CD14-positive monocyte (primary cell): Measurements from ENCODE around the gene GRK4. TPM values are rescaled to one million over a fixed set of nuclear protein-coding genes. Genes with fewer than 3 reads are reported as not detected.

Source experiments
- DNase-seq, 3 donors: peaks; one replicate each; pipeline ENCODE4 v3.0.0-alpha.2; 2011 to 2022
- H2AFZ ChIP-seq: 2 replicates; pipeline ENCODE4 v1.6.0; 2012; ENCODE audit warnings: mild to moderate bottlenecking, low read depth, low read length, inconsistent platforms; ENCODE audit not compliant: insufficient read depth, poor library complexity, severe bottlenecking
- H3K27ac ChIP-seq, 2 donors: 1 replicate in 1 of 2; 2 replicates in 1 of 2; pipeline ENCODE4 v1.5.1; 2012 to 2013; ENCODE audit warnings: low read length in 2 of 2, control low read depth in 1 of 2, inconsistent platforms in 1 of 2, low read depth in 1 of 2, mild to moderate bottlenecking in 1 of 2
- H3K27me3 ChIP-seq, 2 donors: one replicate each; pipeline versions ENCODE4 v1.6.0 to v1.6.1; 2011 to 2013; ENCODE audit warnings: low read length in 2 of 2; ENCODE audit not compliant: control insufficient read depth in 2 of 2, insufficient read depth in 2 of 2
- H3K36me3 ChIP-seq, 2 donors: replicated peaks in 1 of 2; 1 replicate in 1 of 2; 2 replicates in 1 of 2; pipeline versions ENCODE4 v1.5.1 to v1.6.1; 2012 to 2013; ENCODE audit warnings: low read length in 2 of 2, control low read depth in 1 of 2, inconsistent platforms in 1 of 2, mild to moderate bottlenecking in 1 of 2; ENCODE audit not compliant: insufficient read depth in 2 of 2, control insufficient read depth in 1 of 2
- H3K4me1 ChIP-seq, 2 donors: 1 replicate in 1 of 2; 2 replicates in 1 of 2; pipeline versions ENCODE4 v1.5.1 to v1.6.1; 2012 to 2013; ENCODE audit warnings: low read length in 2 of 2, control low read depth in 1 of 2, inconsistent platforms in 1 of 2, mild to moderate bottlenecking in 1 of 2, moderate library complexity in 1 of 2; ENCODE audit not compliant: insufficient read depth in 2 of 2, control insufficient read depth in 1 of 2
- H3K4me2 ChIP-seq: replicated peaks from 2 replicates; pipeline ENCODE3; 2012; ENCODE audit warnings: low read length, moderate library complexity, mild to moderate bottlenecking; ENCODE audit not compliant: poor library complexity, severe bottlenecking; ENCODE audit errors: extremely low read depth
- H3K4me3 ChIP-seq, 3 experiments: fragments of 200-600 bp in 1 of 3; sonication (generic) in 1 of 3; replicated peaks in 1 of 3; 1 replicate in 2 of 3; 2 replicates in 1 of 3; pipeline ENCODE4 v1.5.1; 2011 to 2013; ENCODE audit warnings: low read length in 3 of 3, mild to moderate bottlenecking in 3 of 3, control low read depth in 2 of 3, low read depth in 2 of 3, inconsistent platforms in 1 of 3, moderate library complexity in 1 of 3
- H3K79me2 ChIP-seq: 2 replicates; pipeline ENCODE4 v1.6.0; 2012; ENCODE audit warnings: mild to moderate bottlenecking, control low read depth, inconsistent platforms, low read length, moderate library complexity; ENCODE audit not compliant: insufficient read depth
- H3K9ac ChIP-seq: 2 replicates; pipeline ENCODE4 v1.6.0; 2017; ENCODE audit warnings: low read length, mild to moderate bottlenecking; ENCODE audit not compliant: insufficient read depth, poor library complexity, severe bottlenecking
- H3K9me3 ChIP-seq, 2 donors: replicated peaks in 1 of 2; 1 replicate in 1 of 2; 2 replicates in 1 of 2; pipeline versions ENCODE4 v1.5.1 to v1.6.1; 2012 to 2013; ENCODE audit warnings: low read length in 2 of 2, control low read depth in 1 of 2; ENCODE audit not compliant: control insufficient read depth in 1 of 2, insufficient read depth in 1 of 2
- H4K20me1 ChIP-seq: 2 replicates; pipeline ENCODE4 v1.6.0; 2012; ENCODE audit warnings: mild to moderate bottlenecking, low read length, control low read depth, moderate library complexity; ENCODE audit not compliant: insufficient read depth
- H3K27ac Mint-ChIP-seq, 7 donors: one replicate each; pipeline ENCODE4 v1.8.0; 2020; ENCODE audit warnings: mild to moderate bottlenecking in 7 of 7, mixed read lengths in 7 of 7, moderate library complexity in 6 of 7, inconsistent platforms in 2 of 7
- H3K27me3 Mint-ChIP-seq, 3 donors: one replicate each; pipeline ENCODE4 v1.8.0; 2021 to 2022; ENCODE audit warnings: low read depth in 3 of 3, mild to moderate bottlenecking in 3 of 3, mixed read lengths in 3 of 3, moderate library complexity in 3 of 3, inconsistent platforms in 1 of 3
- H3K36me3 Mint-ChIP-seq, 2 donors: one replicate each; pipeline ENCODE4 v1.8.0; 2020; ENCODE audit warnings: mixed read lengths in 2 of 2, inconsistent platforms in 1 of 2, mild to moderate bottlenecking in 1 of 2
- H3K4me1 Mint-ChIP-seq: one replicate; pipeline ENCODE4 v1.8.0; 2020; ENCODE audit warnings: mild to moderate bottlenecking, mixed read lengths
- H3K4me3 Mint-ChIP-seq, 2 donors: one replicate each; pipeline ENCODE4 v1.8.0; 2020; ENCODE audit warnings: mild to moderate bottlenecking in 2 of 2, mixed read lengths in 2 of 2, moderate library complexity in 1 of 2
- H3K9me3 Mint-ChIP-seq, 7 donors: one replicate each; pipeline ENCODE4 v1.8.0; 2020 to 2022; ENCODE audit warnings: mixed read lengths in 7 of 7, mild to moderate bottlenecking in 6 of 7, moderate library complexity in 6 of 7, inconsistent platforms in 2 of 7
- CTCF ChIP-seq: fragments of 200-600 bp; IDR thresholded peaks from one replicate; pipeline ENCODE4 v1.8.0; 2022; ENCODE audit warnings: antibody characterized with exemption, mild to moderate bottlenecking
- WGBS: methylation state at CpG from one replicate; pipeline ENCODE4 v1.1.5; 2013; ENCODE audit warnings: missing lambda C conversion rate; ENCODE audit not compliant: insufficient coverage; 5-methylcytosine and 5-hydroxymethylcytosine counted together
- intact Hi-C, 2 donors: fragments of 100-400 bp; cut with micrococcal nuclease; formaldehyde crosslinking; loops; one replicate each; pipeline versions ENCODE4 v1.15.0 to v1.15.1; 2023
- polyA plus RNA-seq, 3 donors: library from polyadenylated mRNA; depleted of rRNA in 1 of 3; unstranded in 2 of 3; stranded (reverse) in 1 of 3; fragments of 300-500 nt in 2 of 3; fragments of >200 nt in 1 of 3; fragmentation: Illumina TruSeq in 2 of 3; gene quantifications; 1 replicate in 2 of 3; 2 replicates in 1 of 3; pipeline ENCODE4 v1.2.3, GENCODE V29; 2012 to 2021

The GRK4 gene
- polyA plus RNA-seq, 3 donors: 1.1 to 1.2 (median 1.2) TPM

GRCh38 chr4:3017504-3017903, 54.1 kb downstream of the GRK4 start:
- DNase-seq: no peak
- intact Hi-C loops: no loop called here
- no peak overlapping the region for H3K27ac Mint-ChIP-seq

GRCh38 chr4:3019145-3019846, 55.9 kb downstream of the GRK4 start:
- H3K4me2 ChIP-seq: no peak overlapping the region
- TF ChIP-seq CTCF: no peak
- H3K4me1 Mint-ChIP-seq: no peaks in the 10 kb centered on the region
- no peaks in the 10 kb centered on the region for H4K20me1 ChIP-seq
- no peaks in the 10 kb centered on the region for H3K36me3 ChIP-seq
- peaks cover 1 to 5% (median 4%) of the 10 kb centered on the region in 3 donors for H3K27me3 Mint-ChIP-seq
- 99% methylated on average over 7 of the region's 13 CpGs for WGBS
- peaks cover 8 to 14% (median 9%) of the 10 kb centered on the region in 7 donors for H3K9me3 Mint-ChIP-seq
- H3K27ac ChIP-seq: no peak overlapping the region
- intact Hi-C loops: no loop called here
- H3K4me1 ChIP-seq: no peaks in the 10 kb centered on the region
- no peak overlapping the region for H2AFZ ChIP-seq
- H3K27ac Mint-ChIP-seq: no peak overlapping the region
- no peak for DNase-seq
- no peaks in the 10 kb centered on the region for H3K79me2 ChIP-seq
- H3K36me3 Mint-ChIP-seq: no peaks in the 10 kb centered on the region
- peaks cover 8 to 14% of the 10 kb centered on the region in 2 donors for H3K9me3 ChIP-seq
- H3K27me3 ChIP-seq: no peaks in the 10 kb centered on the region
- no peak overlapping the region for H3K4me3 Mint-ChIP-seq
- H3K4me3 ChIP-seq: no peak overlapping the region
- no peak overlapping the region for H3K9ac ChIP-seq

More at GRCh38 chr4:3017504-3017903, 54.1 kb downstream of the GRK4 start:
- no peak overlapping the region for H3K4me3 ChIP-seq
- Mint-ChIP-seq H3K27me3 (peaks cover 1 to 4% (median 1%) of the 10 kb centered on the region in 3 donors), H3K4me1 (no peaks in the 10 kb centered on the region), H3K9me3 (peaks cover 0 to 5% (median 0%) of the 10 kb centered on the region in 7 donors), H3K36me3 (no peaks in the 10 kb centered on the region), H3K4me3 (no peak overlapping the region)
- no peaks in the 10 kb centered on the region for H3K79me2 ChIP-seq
- no peak overlapping the region for H3K9ac ChIP-seq
- H3K4me1 ChIP-seq: no peaks in the 10 kb centered on the region
- no peaks in the 10 kb centered on the region for H3K27me3 ChIP-seq
- WGBS: no CpG with 5 or more reads among the region's 4 CpGs
- no peaks in the 10 kb centered on the region for H3K9me3 ChIP-seq
- no peaks in the 10 kb centered on the region for H4K20me1 ChIP-seq
- H2AFZ ChIP-seq: no peak overlapping the region
- H3K4me2 ChIP-seq: no peak overlapping the region
- no peak for TF ChIP-seq CTCF
- no peaks in the 10 kb centered on the region for H3K36me3 ChIP-seq
- no peak overlapping the region for H3K27ac ChIP-seq
